IMR-90 (cell line): ENCODE data around the gene IL37. TPM values are rescaled to one million over a fixed set of nuclear protein-coding genes. Genes with fewer than 3 reads are reported as not detected.

Experiments
- ATAC-seq: fragments of 200-7000 bp; cut with Tn5 transposase; 2 replicates; pipeline ENCODE4 v1.9.1; 2020; ENCODE audit warnings: low read depth, mild to moderate bottlenecking, moderate library complexity
- BruUV-seq: library from RNA; stranded (reverse); fragments of 400-500 nt; replicated peaks from 2 replicates; lab custom pipeline; 2021; lab: Mats Ljungman, UMichigan
- CTCF ChIA-PET: fragments of 300-600 bp; formaldehyde crosslinking; extraction: SDS; loops from one replicate; lab custom pipeline; 2021; ENCODE audit warnings: antibody characterized with exemption; lab: Yijun Ruan, JAX
- POLR2A ChIA-PET: fragments of 300-600 bp; sonication (Branson Sonifier 250); formaldehyde crosslinking; loops from one replicate; lab custom pipeline; 2022; ENCODE audit warnings: antibody characterized with exemption; ENCODE audit not compliant: unreplicated experiment; lab: Charles Lee
- DNase-seq: peaks from one replicate; pipeline ENCODE4 v3.0.0; 2013
- H2AFZ ChIP-seq: replicated peaks from 2 replicates; pipeline ENCODE3; 2013; ENCODE audit warnings: low read length, mild to moderate bottlenecking; ENCODE audit not compliant: poor library complexity
- H2AK5ac ChIP-seq: 2 replicates; pipeline ENCODE4 v1.6.1; 2013; ENCODE audit warnings: low read depth, low read length, inconsistent platforms
- H2AK9ac ChIP-seq: replicated peaks from 2 replicates; pipeline ENCODE3; 2013; ENCODE audit warnings: mild to moderate bottlenecking, low read depth, low read length, moderate library complexity; ENCODE audit not compliant: poor library complexity
- H2BK120ac ChIP-seq: 2 replicates; pipeline ENCODE4 v1.6.1; 2013; ENCODE audit warnings: low read depth, low read length, inconsistent platforms
- H2BK15ac ChIP-seq: 3 replicates; pipeline ENCODE4 v1.6.1; 2013; ENCODE audit warnings: low read depth, low read length, inconsistent platforms
- H2BK20ac ChIP-seq: 2 replicates; pipeline ENCODE4 v1.6.1; 2013; ENCODE audit warnings: low read depth, mild to moderate bottlenecking, inconsistent platforms, low read length, moderate library complexity
- H2BK5ac ChIP-seq: 2 replicates; pipeline ENCODE4 v1.6.1; 2013; ENCODE audit warnings: mild to moderate bottlenecking, low read depth, low read length, inconsistent platforms; ENCODE audit not compliant: poor library complexity, severe bottlenecking
- H3K14ac ChIP-seq: replicated peaks from 2 replicates; pipeline ENCODE4 v1.6.1; 2013; ENCODE audit warnings: low read depth, low read length, inconsistent platforms
- H3K18ac ChIP-seq: 2 replicates; pipeline ENCODE4 v1.6.1; 2013; ENCODE audit warnings: low read depth, low read length, control low read depth
- H3K23ac ChIP-seq: 2 replicates; pipeline ENCODE4 v1.6.1; 2013; ENCODE audit warnings: low read depth, low read length, inconsistent platforms
- H3K27ac ChIP-seq: 2 replicates; pipeline ENCODE4 v1.5.1; 2013; ENCODE audit warnings: mild to moderate bottlenecking, control low read depth, low read length; ENCODE audit not compliant: insufficient read depth
- H3K27me3 ChIP-seq: 2 replicates; pipeline ENCODE4 v1.6.1; 2013; ENCODE audit warnings: low read length; ENCODE audit not compliant: control insufficient read depth, insufficient read depth
- H3K36me3 ChIP-seq: 2 replicates; pipeline ENCODE4 v1.6.1; 2013; ENCODE audit warnings: low read length, mixed read lengths; ENCODE audit not compliant: control insufficient read depth, insufficient read depth
- H3K4ac ChIP-seq: 2 replicates; pipeline ENCODE4 v1.6.1; 2013; ENCODE audit warnings: low read depth, low read length, inconsistent platforms
- H3K4me1 ChIP-seq: 2 replicates; pipeline ENCODE4 v1.6.1; 2013; ENCODE audit warnings: low read length, mixed read lengths; ENCODE audit not compliant: control insufficient read depth, insufficient read depth
- H3K4me2 ChIP-seq: 2 replicates; pipeline ENCODE4 v1.6.1; 2013; ENCODE audit warnings: low read depth, mild to moderate bottlenecking, control low read depth, low read length, moderate library complexity
- H3K4me3 ChIP-seq: 2 replicates; pipeline ENCODE4 v1.5.1; 2013; ENCODE audit warnings: low read depth, mild to moderate bottlenecking, control low read depth, low read length, moderate library complexity; ENCODE audit not compliant: insufficient read depth
- H3K56ac ChIP-seq: 2 replicates; pipeline ENCODE4 v1.6.1; 2013; ENCODE audit warnings: low read length, inconsistent platforms; ENCODE audit not compliant: insufficient read depth; ENCODE audit errors: extremely low read depth
- H3K79me1 ChIP-seq, 2 experiments: 2 replicates each; pipeline ENCODE4 v1.6.1; 2013; ENCODE audit warnings: low read length in 2 of 2, inconsistent platforms in 1 of 2, low read depth in 1 of 2
- H3K9ac ChIP-seq: 2 replicates; pipeline ENCODE4 v1.6.1; 2013; ENCODE audit warnings: low read depth, low read length, control low read depth
- H3K9me1 ChIP-seq: 2 replicates; pipeline ENCODE4 v1.6.1; 2013; ENCODE audit warnings: low read length, inconsistent platforms; ENCODE audit not compliant: insufficient read depth
- H3K9me3 ChIP-seq: 2 replicates; pipeline ENCODE4 v1.6.1; 2013; ENCODE audit warnings: low read length; ENCODE audit not compliant: control insufficient read depth, insufficient read depth
- H4K20me1 ChIP-seq: 2 replicates; pipeline ENCODE4 v1.6.1; 2013; ENCODE audit warnings: low read length, inconsistent platforms; ENCODE audit not compliant: insufficient read depth
- H4K5ac ChIP-seq: 2 replicates; pipeline ENCODE4 v1.6.1; 2013; ENCODE audit warnings: mild to moderate bottlenecking, low read depth, low read length, control low read depth
- H4K8ac ChIP-seq, 2 experiments: 2 replicates each; pipeline ENCODE4 v1.6.1; 2013; ENCODE audit warnings: low read depth in 2 of 2, low read length in 2 of 2, control low read depth in 1 of 2, inconsistent platforms in 1 of 2
- H4K91ac ChIP-seq: 2 replicates; pipeline ENCODE4 v1.6.1; 2013; ENCODE audit warnings: low read depth, low read length, inconsistent platforms; ENCODE audit not compliant: insufficient read depth
- BHLHE40 ChIP-seq: fragments of 150-350 bp; IDR thresholded peaks from 2 replicates; pipeline ENCODE4 v1.6.1; 2016; ENCODE audit warnings: mild to moderate bottlenecking, low read depth, low read length
- CEBPB ChIP-seq: IDR thresholded peaks from 2 replicates; pipeline ENCODE4 v1.6.1; 2012; ENCODE audit warnings: low read depth, low read length, improper control_type of control experiment
- CHD1 ChIP-seq: IDR thresholded peaks from 2 replicates; pipeline ENCODE4 v1.6.1; 2012; ENCODE audit warnings: low read depth, low read length, improper control_type of control experiment
- CTCF ChIP-seq: conservative IDR thresholded peaks from 2 replicates; pipeline ENCODE4 v1.5.1; 2012; ENCODE audit warnings: mild to moderate bottlenecking, low read depth, low read length, improper control_type of control experiment
- FOS ChIP-seq: fragments of 150-350 bp; IDR thresholded peaks from 2 replicates; pipeline ENCODE4 v1.6.1; 2016; ENCODE audit warnings: low read depth, low read length
- MAFK ChIP-seq: IDR thresholded peaks from 2 replicates; pipeline ENCODE4 v1.6.1; 2012; ENCODE audit warnings: low read depth, low read length, improper control_type of control experiment
- MAZ ChIP-seq: IDR thresholded peaks from 2 replicates; pipeline ENCODE4 v1.6.1; 2012; ENCODE audit warnings: low read depth, mild to moderate bottlenecking, low read length, improper control_type of control experiment, moderate library complexity, borderline replicate concordance
- MXI1 ChIP-seq: IDR thresholded peaks from 2 replicates; pipeline ENCODE4 v1.6.1; 2012; ENCODE audit warnings: low read depth, mild to moderate bottlenecking, low read length, moderate library complexity, borderline replicate concordance
- NFE2L2 ChIP-seq: fragments of 150-350 bp; IDR thresholded peaks from 2 replicates; pipeline ENCODE4 v1.6.1; 2016; ENCODE audit warnings: low read depth, mild to moderate bottlenecking, low read length
- POLR2A ChIP-seq: IDR thresholded peaks from 2 replicates; pipeline ENCODE4 v1.6.1; 2012; ENCODE audit warnings: mild to moderate bottlenecking, low read depth, low read length
- RAD21 ChIP-seq: IDR thresholded peaks from 2 replicates; pipeline ENCODE4 v1.6.1; 2012; ENCODE audit warnings: low read length, improper control_type of control experiment
- RCOR1 ChIP-seq: IDR thresholded peaks from 2 replicates; pipeline ENCODE4 v1.6.1; 2012; ENCODE audit warnings: mild to moderate bottlenecking, low read length, improper control_type of control experiment; ENCODE audit not compliant: insufficient replicate concordance
- RFX5 ChIP-seq: IDR thresholded peaks from 2 replicates; pipeline ENCODE4 v1.8.0; 2012; ENCODE audit warnings: low read depth, mild to moderate bottlenecking, low read length, moderate library complexity
- SMC3 ChIP-seq: fragments of 150-350 bp; IDR thresholded peaks from 2 replicates; pipeline ENCODE4 v1.6.1; 2016; ENCODE audit warnings: low read depth, mild to moderate bottlenecking, antibody characterized with exemption, low read length, moderate library complexity
- WGBS, 2 experiments: methylation state at CpG; one replicate each; pipeline versions ENCODE4 v1.1.5 to v1.1.7; 2013; ENCODE audit warnings: missing lambda C conversion rate in 2 of 2; ENCODE audit not compliant: insufficient read length in 1 of 2; ENCODE audit errors: extremely low coverage in 2 of 2; 5-methylcytosine and 5-hydroxymethylcytosine counted together
- dilution Hi-C: fragments of 300-500 bp; cut with HindIII; formaldehyde crosslinking; loops from one replicate; pipeline ENCODE4 v1.14.3; 2018; ENCODE audit warnings: low sequenced_read_pairs; ENCODE audit not compliant: unreplicated experiment
- in situ Hi-C: fragments of 300-500 bp; cut with MboI; formaldehyde crosslinking; loops from 3 replicates; pipeline ENCODE4 v1.14.3; 2019; ENCODE audit warnings: low sequenced_read_pairs, inconsistent platforms, mixed read lengths
- intact Hi-C: fragments of 100-400 bp; cut with micrococcal nuclease; formaldehyde crosslinking; loops from 2 replicates; pipeline ENCODE4 v1.10.0; 2022
- polyA plus RNA-seq, 3 experiments: library from polyadenylated mRNA; depleted of rRNA; stranded (reverse); fragments of >200 nt; gene quantifications; 2 replicates each; pipeline ENCODE4 v1.2.3, GENCODE V29; 2012; ENCODE audit warnings: low replicate concordance in 1 of 3
- total RNA-seq: library from RNA; depleted of rRNA; stranded (reverse); fragments of >200 nt; gene quantifications from 2 replicates; pipeline ENCODE4 v1.2.3, GENCODE V29; 2012
- TF ChIP-seq, protein P1 (sequence below): fragments of 150-350 bp; IDR thresholded peaks from 2 replicates; pipeline ENCODE4 v1.6.1; 2016; ENCODE audit warnings: low read depth, mild to moderate bottlenecking, low read length, moderate library complexity, borderline replicate concordance
- TF ChIP-seq, protein P2 (sequence below): fragments of 150-350 bp; IDR thresholded peaks from 2 replicates; pipeline ENCODE4 v1.6.1; 2017; ENCODE audit warnings: mild to moderate bottlenecking, antibody characterized with exemption, low read length, low read depth

The IL37 gene
- total and polyA plus RNA-seq, 2 of the 4 experiments (the other 2 are of a cell fraction) = 0.15 TPM; not detected in 1

DNA sequence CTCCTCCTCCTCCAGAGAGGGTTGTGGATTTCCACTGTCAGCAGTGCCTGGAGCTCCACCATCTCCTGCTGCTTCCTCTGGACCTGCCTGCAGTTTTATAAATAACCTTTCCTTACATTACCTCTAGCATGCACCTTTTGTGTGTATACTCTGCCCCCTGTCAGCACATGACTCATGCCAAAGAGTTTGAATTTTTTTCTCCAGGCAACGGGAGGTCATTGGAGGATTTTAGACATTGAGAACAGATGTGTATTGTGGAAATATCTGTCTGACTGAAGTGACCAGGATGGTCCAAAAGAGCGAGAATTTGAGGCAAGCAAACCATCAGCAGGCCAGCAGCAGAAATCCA lies 31.7 kb downstream of the IL37 start:
- no peak overlapping the region for H3K9ac ChIP-seq
- ATAC-seq (peak; percentile 35), DNase-seq (no peak)
- H3K9me1 ChIP-seq = no peaks in the 10 kb centered on the region
- no peak overlapping the region for H3K56ac ChIP-seq
- H3K9me3 ChIP-seq = peaks cover 12% of the 10 kb centered on the region
- no peak overlapping the region for H2BK5ac ChIP-seq
- no peaks in the 10 kb centered on the region for H3K79me1 ChIP-seq
- no peak overlapping the region for H3K18ac ChIP-seq
- H4K20me1 ChIP-seq = no peaks in the 10 kb centered on the region
- H4K5ac ChIP-seq = no peak overlapping the region
- H3K36me3 ChIP-seq = no peaks in the 10 kb centered on the region
- H4K91ac ChIP-seq = no peak overlapping the region
- H3K4me1 ChIP-seq = no peaks in the 10 kb centered on the region
- no peak overlapping the region for H4K8ac ChIP-seq
- 17% methylated on average over 1 of the region's 2 CpGs; no CpG with 5 or more reads in 1 of the 2 experiments for WGBS, 2 experiments
- CTCF ChIA-PET = interaction anchor here (0.6 to 4.2 kb wide), 8 partner anchors 16 to 215 kb away, joined by 3 to 90 read pairs (median 10); no protein-coding TSS in a partner anchor
- H2AK5ac ChIP-seq = no peak overlapping the region
- H3K27me3 ChIP-seq = peaks cover 15% of the 10 kb centered on the region
- no peak overlapping the region for H2BK120ac ChIP-seq
- no peak overlapping the region; the same call in 1 of the 2 replicates for H2BK20ac ChIP-seq
- H3K4me2 ChIP-seq = no peak overlapping the region
- in situ Hi-C loops (loop anchor here (10.0 kb wide), 1 partner anchor 318 kb away; no protein-coding TSS in a partner anchor), dilution Hi-C loops (no loop called here), intact Hi-C loops (loop anchor here (10.0 kb wide), 1 partner anchor 318 kb away; no protein-coding TSS in a partner anchor)
- TF ChIP-seq SMC3 = no peak
- TF ChIP-seq CHD1 = no peak
- no peak for TF ChIP-seq CTCF
- TF ChIP-seq RFX5 = no peak
- no peak for TF ChIP-seq RAD21
- TF ChIP-seq POLR2A = no peak
- TF ChIP-seq MXI1 = no peak
- TF ChIP-seq NFE2L2 = no peak
- no peak for TF ChIP-seq CEBPB
- TF ChIP-seq, protein P1, sequence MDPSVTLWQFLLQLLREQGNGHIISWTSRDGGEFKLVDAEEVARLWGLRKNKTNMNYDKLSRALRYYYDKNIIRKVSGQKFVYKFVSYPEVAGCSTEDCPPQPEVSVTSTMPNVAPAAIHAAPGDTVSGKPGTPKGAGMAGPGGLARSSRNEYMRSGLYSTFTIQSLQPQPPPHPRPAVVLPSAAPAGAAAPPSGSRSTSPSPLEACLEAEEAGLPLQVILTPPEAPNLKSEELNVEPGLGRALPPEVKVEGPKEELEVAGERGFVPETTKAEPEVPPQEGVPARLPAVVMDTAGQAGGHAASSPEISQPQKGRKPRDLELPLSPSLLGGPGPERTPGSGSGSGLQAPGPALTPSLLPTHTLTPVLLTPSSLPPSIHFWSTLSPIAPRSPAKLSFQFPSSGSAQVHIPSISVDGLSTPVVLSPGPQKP = no peak
- TF ChIP-seq MAZ = no peak
- TF ChIP-seq, protein P2, sequence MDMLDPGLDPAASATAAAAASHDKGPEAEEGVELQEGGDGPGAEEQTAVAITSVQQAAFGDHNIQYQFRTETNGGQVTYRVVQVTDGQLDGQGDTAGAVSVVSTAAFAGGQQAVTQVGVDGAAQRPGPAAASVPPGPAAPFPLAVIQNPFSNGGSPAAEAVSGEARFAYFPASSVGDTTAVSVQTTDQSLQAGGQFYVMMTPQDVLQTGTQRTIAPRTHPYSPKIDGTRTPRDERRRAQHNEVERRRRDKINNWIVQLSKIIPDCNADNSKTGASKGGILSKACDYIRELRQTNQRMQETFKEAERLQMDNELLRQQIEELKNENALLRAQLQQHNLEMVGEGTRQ = no peak
- no peak for TF ChIP-seq MAFK
- TF ChIP-seq BHLHE40 = no peak
- no peak for TF ChIP-seq RCOR1
- TF ChIP-seq FOS = no peak
- H2BK15ac ChIP-seq = no peak overlapping the region
- no peak overlapping the region for H3K23ac ChIP-seq
- no peak overlapping the region for H3K27ac ChIP-seq
- no TSS peak for BruUV-seq
- no peak overlapping the region for H2AFZ ChIP-seq
- no peak overlapping the region for H2AK9ac ChIP-seq
- H3K4ac ChIP-seq = no peak overlapping the region
- no peak overlapping the region for H3K14ac ChIP-seq
- POLR2A ChIA-PET = no interaction called here
- H3K4me3 ChIP-seq = no peak overlapping the region
